SH-SY5Y (cell line): ENCODE results near the gene PAK1.

Experiments
- GATA2 ChIP-seq: IDR thresholded peaks from 2 replicates; pipeline ENCODE4 v1.6.1; 2011; ENCODE audit warnings: mild to moderate bottlenecking, low read depth, low read length
- GATA3 ChIP-seq: IDR thresholded peaks from 2 replicates; pipeline ENCODE4 v1.6.1; 2011; ENCODE audit warnings: low read depth, mild to moderate bottlenecking, low read length, moderate library complexity

- TF ChIP-seq GATA3 (no peak), GATA2 (no peak)
Measured at GRCh38 chr11:77449060-77449521, 24.8 kb downstream of the PAK1 start.
